22Rv1 (cell line): ENCODE results near the gene ATP6AP2.

Source experiments
- ZFX ChIP-seq: fragments of 450-650 bp; IDR thresholded peaks from 2 replicates; pipeline ENCODE4 v1.6.1; 2017; ENCODE audit warnings: antibody characterized with exemption, borderline replicate concordance
- TF ChIP-seq, protein P1 (sequence below): fragments of 450-650 bp; IDR thresholded peaks from 2 replicates; pipeline ENCODE4 v1.5.1; 2017; ENCODE audit warnings: mild to moderate bottlenecking

DNA sequence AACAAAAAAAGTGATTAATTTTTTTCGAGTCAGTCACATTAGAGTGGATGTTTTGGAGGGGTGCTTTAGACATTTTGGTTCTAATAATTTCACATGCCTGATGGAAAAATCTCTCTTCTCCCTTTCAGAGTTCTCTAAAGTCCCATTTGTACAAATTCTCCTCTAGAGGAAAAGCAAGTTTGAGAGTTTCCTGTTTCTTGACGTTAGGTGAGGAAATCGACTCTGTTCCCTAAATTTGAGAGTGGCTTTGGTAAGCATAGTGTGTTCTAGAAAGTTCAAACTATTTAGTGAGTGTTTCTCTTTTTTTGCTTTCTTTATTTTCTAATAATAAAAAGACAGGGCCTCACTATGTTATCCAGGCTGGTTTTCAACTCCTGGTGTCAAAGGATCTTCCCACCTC is 1.6 kb upstream of the ATP6AP2 start:
- TF ChIP-seq, protein P1, sequence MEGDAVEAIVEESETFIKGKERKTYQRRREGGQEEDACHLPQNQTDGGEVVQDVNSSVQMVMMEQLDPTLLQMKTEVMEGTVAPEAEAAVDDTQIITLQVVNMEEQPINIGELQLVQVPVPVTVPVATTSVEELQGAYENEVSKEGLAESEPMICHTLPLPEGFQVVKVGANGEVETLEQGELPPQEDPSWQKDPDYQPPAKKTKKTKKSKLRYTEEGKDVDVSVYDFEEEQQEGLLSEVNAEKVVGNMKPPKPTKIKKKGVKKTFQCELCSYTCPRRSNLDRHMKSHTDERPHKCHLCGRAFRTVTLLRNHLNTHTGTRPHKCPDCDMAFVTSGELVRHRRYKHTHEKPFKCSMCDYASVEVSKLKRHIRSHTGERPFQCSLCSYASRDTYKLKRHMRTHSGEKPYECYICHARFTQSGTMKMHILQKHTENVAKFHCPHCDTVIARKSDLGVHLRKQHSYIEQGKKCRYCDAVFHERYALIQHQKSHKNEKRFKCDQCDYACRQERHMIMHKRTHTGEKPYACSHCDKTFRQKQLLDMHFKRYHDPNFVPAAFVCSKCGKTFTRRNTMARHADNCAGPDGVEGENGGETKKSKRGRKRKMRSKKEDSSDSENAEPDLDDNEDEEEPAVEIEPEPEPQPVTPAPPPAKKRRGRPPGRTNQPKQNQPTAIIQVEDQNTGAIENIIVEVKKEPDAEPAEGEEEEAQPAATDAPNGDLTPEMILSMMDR: no peak
- TF ChIP-seq ZFX: no peak
